Sigmoid colon (tissue), 7 donors: Measurements from ENCODE around the gene BGN. TPM values are rescaled to one million over a fixed set of nuclear protein-coding genes. Genes with fewer than 3 reads are reported as not detected.

Experiments
- DNase-seq: peaks from one replicate; pipeline ENCODE4 v3.0.0-alpha.2; 2019
- H3K27ac ChIP-seq, 4 donors: fragments of 200-600 bp; sonication (generic); one replicate each; pipeline ENCODE4 v1.5.1; 2016 to 2019; ENCODE audit warnings: mild to moderate bottlenecking in 1 of 4
- H3K27me3 ChIP-seq, 3 donors: fragments of 200-600 bp; sonication (generic); one replicate each; pipeline ENCODE4 v1.5.1; 2019; ENCODE audit warnings: mild to moderate bottlenecking in 1 of 3
- H3K36me3 ChIP-seq, 4 donors: fragments of 200-600 bp; sonication (generic); one replicate each; pipeline ENCODE4 v1.5.1; 2016 to 2019
- H3K4me1 ChIP-seq, 4 donors: fragments of 200-600 bp; sonication (generic); one replicate each; pipeline ENCODE4 v1.5.1; 2017 to 2019
- H3K4me3 ChIP-seq, 4 donors: fragments of 200-600 bp; sonication (generic); one replicate each; pipeline ENCODE4 v1.5.1; 2017 to 2019; ENCODE audit warnings: mild to moderate bottlenecking in 2 of 4, moderate library complexity in 1 of 4
- H3K9me3 ChIP-seq, 4 donors: fragments of 200-600 bp in 3 of 4; sonication (generic) in 3 of 4; one replicate each; pipeline versions ENCODE4 v1.5.1 to v1.6.1; 2013 to 2019
- CTCF ChIP-seq, 4 experiments: fragments of 450-650 bp in 3 of 4; fragments of 200-600 bp in 1 of 4; IDR thresholded peaks; one replicate each; pipeline ENCODE4 v1.5.1; 2016 to 2019; ENCODE audit warnings: antibody characterized with exemption in 4 of 4, mild to moderate bottlenecking in 3 of 4, moderate library complexity in 2 of 4
- EP300 ChIP-seq, 4 donors: sonication (generic); formaldehyde crosslinking; IDR thresholded peaks; one replicate each; pipeline ENCODE4 v1.6.1; 2017; ENCODE audit warnings: antibody characterized with exemption in 4 of 4
- POLR2A ChIP-seq, 2 donors: fragments of 450-650 bp; IDR thresholded peaks; one replicate each; pipeline ENCODE4 v1.6.1; 2016; ENCODE audit warnings: antibody characterized with exemption in 2 of 2, mild to moderate bottlenecking in 2 of 2, moderate library complexity in 2 of 2
- POLR2AphosphoS5 ChIP-seq, 4 donors: sonication (generic); formaldehyde crosslinking; IDR thresholded peaks; one replicate each; pipeline ENCODE4 v1.6.1; 2017; ENCODE audit warnings: antibody characterized with exemption in 4 of 4
- WGBS, 2 donors: extraction: QIAGEN DNeasy Blood & Tissue Kit; methylation state at CpG; one replicate each; pipeline ENCODE4 v1.1.7; 2013; 5-methylcytosine and 5-hydroxymethylcytosine counted together
- intact Hi-C: fragments of 100-400 bp; cut with DNase I; formaldehyde crosslinking; loops from one replicate; pipeline ENCODE4 v1.15.1; 2023
- polyA plus RNA-seq, 3 donors: library from polyadenylated mRNA; stranded (reverse); fragments of 200-250 nt; gene quantifications; one replicate each; pipeline ENCODE4 v1.2.3, GENCODE V29; 2013
- total RNA-seq, 4 donors: library from RNA; depleted of rRNA; stranded (reverse); fragments of >200 nt; gene quantifications; one replicate each; pipeline ENCODE4 v1.1.0, GENCODE V29; 2016
- donor health status: healthy with polysubstance abuse.
- donor health status: Bipolar disorder and iron deficiency.
- donor health status: healthy.

BGN gene
- total and polyA plus RNA-seq, 7 donors = 1.8 to 181 (median 9.0) TPM

- Histone ChIP-seq H3K9me3 (no peaks in the 10 kb centered on the region), H3K36me3 (no peaks in the 10 kb centered on the region), H3K4me1 (peaks cover 0 to 6% (median 4%) of the 10 kb centered on the region in 4 donors), H3K27ac (no peak overlapping the region), H3K4me3 (no peak overlapping the region), H3K27me3 (peaks cover 0 to 22% (median 9%) of the 10 kb centered on the region in 3 donors)
- intact Hi-C loops = no loop called here
- WGBS, 2 donors = 80 to 86% methylated on average over 9 of the region's 9 CpGs
- DNase-seq = no peak
- TF ChIP-seq POLR2A (IDR thresholded peaks at IDR 0.05) (no peak), POLR2AphosphoS5 (IDR thresholded peaks at IDR 0.05) (no peak), CTCF (IDR thresholded peaks at IDR 0.05) (no peak), EP300 (IDR thresholded peaks at IDR 0.05) (no peak)
These were observed 19.5 kb downstream of the BGN start for GRCh38 chrX:153514259-153514658.

- TF ChIP-seq POLR2A (IDR thresholded peaks at IDR 0.05) (no peak), EP300 (IDR thresholded peaks at IDR 0.05) (no peak), CTCF (IDR thresholded peaks at IDR 0.05) (no peak), POLR2AphosphoS5 (IDR thresholded peaks at IDR 0.05) (no peak)
- no peaks in the 10 kb centered on the region for H3K9me3 ChIP-seq
- DNase-seq = no peak
- WGBS, 2 donors = 49 to 79% methylated on average over 8 of the region's 8 CpGs
- H3K4me1 ChIP-seq = peaks cover 0 to 6% (median 4%) of the 10 kb centered on the region in 4 donors
- H3K4me3 ChIP-seq = no peak overlapping the region
- intact Hi-C loops = no loop called here
- H3K27me3 ChIP-seq = peaks cover 0 to 29% (median 9%) of the 10 kb centered on the region in 3 donors
- no peak overlapping the region for H3K27ac ChIP-seq
- no peaks in the 10 kb centered on the region for H3K36me3 ChIP-seq
These were observed 20.7 kb downstream of the BGN start for GRCh38 chrX:153515435-153515834.

DNA sequence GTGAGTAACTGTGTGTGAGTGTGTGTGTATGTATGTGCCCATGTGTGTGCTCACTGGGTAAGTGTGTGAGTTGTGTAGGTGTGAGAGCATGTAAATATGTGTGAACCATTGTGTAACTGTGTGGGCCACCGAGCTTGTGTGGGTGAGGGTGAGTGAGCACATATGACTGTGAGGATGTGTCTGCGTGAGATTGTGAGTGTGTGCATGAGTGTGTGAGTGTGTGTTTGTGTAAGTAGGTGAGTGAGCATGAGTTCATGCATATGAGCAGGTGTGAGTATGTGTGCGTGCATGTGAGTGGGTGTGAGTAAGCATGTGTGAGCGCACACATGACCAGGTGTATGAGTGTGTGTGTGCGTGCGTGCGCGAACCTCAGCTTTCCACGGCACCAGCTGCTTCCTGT is 21.3 kb downstream of the BGN start:
- Histone ChIP-seq H3K36me3 (no peaks in the 10 kb centered on the region), H3K4me3 (no peak overlapping the region), H3K4me1 (peaks cover 0 to 6% (median 4%) of the 10 kb centered on the region in 4 donors), H3K9me3 (no peaks in the 10 kb centered on the region), H3K27me3 (peaks cover 0 to 35% (median 9%) of the 10 kb centered on the region in 3 donors), H3K27ac (no peak overlapping the region)
- intact Hi-C loops = no loop called here
- WGBS, 2 donors = 38 to 61% methylated on average over 9 of the region's 9 CpGs
- TF ChIP-seq POLR2AphosphoS5 (IDR thresholded peaks at IDR 0.05) (no peak), POLR2A (IDR thresholded peaks at IDR 0.05) (no peak), EP300 (IDR thresholded peaks at IDR 0.05) (no peak), CTCF (IDR thresholded peaks at IDR 0.05) (no peak)
- DNase-seq = no peak

DNA sequence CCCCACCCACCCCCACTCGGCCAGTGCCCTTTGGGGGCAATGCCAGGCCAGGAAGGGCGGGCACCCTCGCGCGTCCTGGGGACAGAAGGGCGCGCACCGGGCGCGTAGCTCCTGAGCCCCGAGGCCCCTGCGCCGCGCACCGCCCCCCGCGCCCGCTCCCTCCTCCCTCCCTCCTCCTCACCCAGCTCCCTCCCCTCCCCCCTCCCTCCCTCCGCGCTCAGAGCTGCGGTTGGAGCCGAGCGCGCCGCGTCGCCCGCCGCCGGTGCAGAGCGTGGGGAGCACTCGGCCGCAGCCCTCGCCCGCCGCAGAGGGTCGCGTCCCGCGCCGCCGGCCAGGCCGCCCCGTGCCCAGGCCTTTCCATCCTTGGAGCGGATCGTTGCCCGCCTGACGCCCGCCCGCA is 22.6 kb downstream of the BGN start, which contains the start of gene ATP2B3:
ATP2B3 (plus strand) TSS at position 220 of the 400 bp plus-strand sequence. CDS start 18,606 bp downstream, outside the sequence.
- H3K27ac ChIP-seq = no peak within 1 kb of the TSS
- H3K4me3 ChIP-seq = no peak within 1 kb of the TSS
- no peak for DNase-seq
- intact Hi-C loops = no loop called here
- H3K9me3 ChIP-seq = no peaks in the 10 kb centered on the region
- H3K36me3 ChIP-seq = no peaks in the 10 kb centered on the region
- WGBS, 2 donors = 2 to 10% methylated on average over 47 to 50 of the region's 50 CpGs
- TF ChIP-seq CTCF (IDR thresholded peaks at IDR 0.05) = no peak
- no peak for TF ChIP-seq POLR2A (IDR thresholded peaks at IDR 0.05)
- TF ChIP-seq EP300 (IDR thresholded peaks at IDR 0.05) = no peak
- no peak for TF ChIP-seq POLR2AphosphoS5 (IDR thresholded peaks at IDR 0.05)
- peaks cover 0 to 43% (median 9%) of the 10 kb centered on the region in 3 donors for H3K27me3 ChIP-seq
- H3K4me1 ChIP-seq = peaks cover 0 to 6% (median 4%) of the 10 kb centered on the region in 4 donors
